H1 (cell line): ENCODE data around the gene GABBR1. TPM values are rescaled to one million over a fixed set of nuclear protein-coding genes. Genes with fewer than 3 reads are reported as not detected.

ENCODE experiments used
- SRF ChIP-seq: IDR thresholded peaks from 2 replicates; pipeline ENCODE4 v1.6.1; 2011; ENCODE audit warnings: mild to moderate bottlenecking, low read depth, low read length, moderate library complexity
- SUZ12 ChIP-seq: fragments of 200-600 bp; sonication (generic); IDR thresholded peaks from 2 replicates; pipeline ENCODE4 v1.6.1; 2012; ENCODE audit warnings: mild to moderate bottlenecking, inconsistent platforms, low read length, moderate library complexity, mixed read lengths
- polyA plus RNA-seq, 7 experiments: library from polyadenylated mRNA; depleted of rRNA in 3 of 7; stranded (reverse) in 5 of 7; unstranded in 2 of 7; fragments of >200 nt in 5 of 7; fragments of 200-250 nt in 2 of 7; gene quantifications; 1 replicate in 5 of 7; 2 replicates in 1 of 7; 4 replicates in 1 of 7; pipeline versions ENCODE4 v1.2.1 to v1.2.3, GENCODE V29; 2011 to 2013; ENCODE audit warnings: missing spikeins in 2 of 7, mixed read lengths in 2 of 7
- total RNA-seq: library from RNA; stranded (reverse); fragmentation: NEBNext Ultra II Directional; extraction: Animal tissue kit (Norgen Biotek cat#: 25700); gene quantifications from 2 replicates; pipeline ENCODE4 v1.2.1, GENCODE V29; 2021

The GABBR1 gene
- total and polyA plus RNA-seq, 2 of the 8 experiments (the other 6 are each of a cell fraction or from before 2014, with no cell fraction given), result 75.9 to 78.3 TPM

DNA sequence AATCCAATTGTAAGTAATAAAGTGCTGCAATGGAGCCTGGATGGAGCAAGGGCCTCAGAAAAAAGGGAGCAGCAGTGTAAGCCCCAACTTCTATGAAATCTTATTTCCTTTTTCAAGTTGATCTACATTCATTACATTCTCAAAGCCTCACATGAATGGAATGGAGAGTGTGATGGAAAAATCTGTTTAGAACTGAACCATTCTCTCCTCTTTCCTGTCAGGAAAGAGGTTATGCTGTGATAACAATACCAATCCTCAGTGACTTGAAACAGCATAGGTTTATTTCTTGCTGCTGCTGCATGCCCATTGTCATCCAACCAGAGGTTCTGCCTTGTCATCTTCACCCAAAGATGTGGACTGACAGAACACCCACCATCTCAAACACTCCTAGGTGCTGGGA is 56.9 kb downstream of the GABBR1 start (continued):
- TF ChIP-seq SUZ12, result no peak
- no peak for TF ChIP-seq SRF
- TF ChIP-seq, all 59 proteins: peak for 0
